Measurements from ENCODE around the gene ORAI3. TPM values are rescaled to one million over a fixed set of nuclear protein-coding genes. Genes with fewer than 3 reads are reported as not detected.
A peak's percentile ranks its signal among the peaks of the same experiment; 100 is the strongest.

ORAI3 gene
- total RNA-seq, 1 donor from 2014 or later = 26.2 TPM

DNA sequence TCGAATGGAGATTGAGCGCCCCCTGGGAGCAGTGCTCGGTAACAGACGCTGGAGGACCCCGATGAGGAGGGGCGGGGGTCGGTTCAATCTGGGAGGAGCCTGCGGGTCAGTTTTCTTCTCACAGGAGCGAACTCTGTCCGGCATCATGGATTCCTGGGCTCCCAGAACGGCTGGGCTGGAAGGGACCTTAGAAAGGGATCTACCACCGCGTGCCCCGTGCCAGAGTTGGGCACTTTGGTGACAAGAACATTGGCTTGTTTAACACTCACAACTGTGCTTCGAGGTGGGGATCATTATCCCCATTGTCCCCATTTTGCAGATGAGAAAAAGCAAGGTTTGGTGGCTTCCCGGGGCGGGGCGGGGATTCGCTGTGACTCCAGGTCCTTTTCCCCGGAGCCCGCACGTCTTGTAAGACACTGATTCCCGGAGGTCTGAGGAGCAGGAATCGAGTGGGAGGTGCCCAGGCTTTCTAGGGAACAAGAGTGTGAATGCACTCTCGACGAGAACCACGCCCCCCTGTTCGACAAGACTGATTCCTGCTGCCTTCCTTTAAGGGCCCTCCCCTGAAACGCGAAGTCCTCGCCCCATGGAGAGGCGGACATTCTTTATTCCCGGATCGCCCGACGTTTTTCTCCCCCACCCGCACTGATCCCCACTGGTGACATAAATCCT, 27.0 kb upstream of the ORAI3 start:
- Mint-ChIP-seq H3K4me3 (peak overlapping the region; percentile 100), H3K4me1 (peaks cover 14% of the 10 kb centered on the region), H3K9me3 (no peaks in the 10 kb centered on the region), H3K27me3 (ENCODE audit: low read depth) (no peaks in the 10 kb centered on the region), H3K27ac (peak overlapping the region; percentile 100), H3K36me3 (no peaks in the 10 kb centered on the region)
- peak; percentile 89 to 95 for DNase-seq (ENCODE audit: low spot score in 2 of 2, unreplicated experiment in 2 of 2)
- TF ChIP-seq, protein P1, sequence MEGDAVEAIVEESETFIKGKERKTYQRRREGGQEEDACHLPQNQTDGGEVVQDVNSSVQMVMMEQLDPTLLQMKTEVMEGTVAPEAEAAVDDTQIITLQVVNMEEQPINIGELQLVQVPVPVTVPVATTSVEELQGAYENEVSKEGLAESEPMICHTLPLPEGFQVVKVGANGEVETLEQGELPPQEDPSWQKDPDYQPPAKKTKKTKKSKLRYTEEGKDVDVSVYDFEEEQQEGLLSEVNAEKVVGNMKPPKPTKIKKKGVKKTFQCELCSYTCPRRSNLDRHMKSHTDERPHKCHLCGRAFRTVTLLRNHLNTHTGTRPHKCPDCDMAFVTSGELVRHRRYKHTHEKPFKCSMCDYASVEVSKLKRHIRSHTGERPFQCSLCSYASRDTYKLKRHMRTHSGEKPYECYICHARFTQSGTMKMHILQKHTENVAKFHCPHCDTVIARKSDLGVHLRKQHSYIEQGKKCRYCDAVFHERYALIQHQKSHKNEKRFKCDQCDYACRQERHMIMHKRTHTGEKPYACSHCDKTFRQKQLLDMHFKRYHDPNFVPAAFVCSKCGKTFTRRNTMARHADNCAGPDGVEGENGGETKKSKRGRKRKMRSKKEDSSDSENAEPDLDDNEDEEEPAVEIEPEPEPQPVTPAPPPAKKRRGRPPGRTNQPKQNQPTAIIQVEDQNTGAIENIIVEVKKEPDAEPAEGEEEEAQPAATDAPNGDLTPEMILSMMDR (IDR thresholded peaks at IDR 0.05; ENCODE audit: unreplicated experiment) = peak; percentile 94

DNA sequence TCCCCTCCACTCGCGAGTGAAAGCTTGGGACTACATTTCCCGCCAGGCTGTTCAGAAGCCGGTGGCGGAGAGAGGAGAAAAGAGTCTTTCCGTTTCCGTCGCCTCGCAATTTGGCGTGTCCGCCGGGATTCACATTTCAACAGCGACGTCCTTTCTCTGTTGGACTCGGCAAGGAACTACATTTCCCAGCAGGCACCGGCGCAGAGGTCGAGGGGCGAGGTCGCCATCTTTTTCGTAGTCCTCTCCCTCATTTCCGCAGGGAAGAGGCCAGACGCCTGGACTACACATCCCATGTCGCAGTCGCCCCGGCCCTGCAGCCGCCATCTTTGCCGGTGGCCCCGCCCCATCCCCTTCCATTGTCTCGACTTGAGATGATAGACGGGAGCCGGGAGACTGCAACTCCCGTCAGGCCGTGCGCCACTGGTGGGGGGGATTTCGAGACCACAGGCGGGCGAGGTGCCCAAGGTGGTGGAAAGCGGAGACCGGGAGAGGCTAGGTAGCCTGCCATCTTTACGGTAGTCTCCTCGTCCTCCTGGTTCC, 26.4 kb upstream of the ORAI3 start:
- Mint-ChIP-seq H3K9me3 (no peaks in the 10 kb centered on the region), H3K4me3 (peak overlapping the region; percentile 100), H3K36me3 (no peaks in the 10 kb centered on the region), H3K4me1 (peaks cover 14% of the 10 kb centered on the region), H3K27ac (peak overlapping the region; percentile 100), H3K27me3 (ENCODE audit: low read depth) (no peaks in the 10 kb centered on the region)
- DNase-seq (ENCODE audit: low spot score in 2 of 2, unreplicated experiment in 2 of 2) = peak; percentile 99 to 100
- TF ChIP-seq, protein P1 (IDR thresholded peaks at IDR 0.05; ENCODE audit: unreplicated experiment) = no peak

DNA sequence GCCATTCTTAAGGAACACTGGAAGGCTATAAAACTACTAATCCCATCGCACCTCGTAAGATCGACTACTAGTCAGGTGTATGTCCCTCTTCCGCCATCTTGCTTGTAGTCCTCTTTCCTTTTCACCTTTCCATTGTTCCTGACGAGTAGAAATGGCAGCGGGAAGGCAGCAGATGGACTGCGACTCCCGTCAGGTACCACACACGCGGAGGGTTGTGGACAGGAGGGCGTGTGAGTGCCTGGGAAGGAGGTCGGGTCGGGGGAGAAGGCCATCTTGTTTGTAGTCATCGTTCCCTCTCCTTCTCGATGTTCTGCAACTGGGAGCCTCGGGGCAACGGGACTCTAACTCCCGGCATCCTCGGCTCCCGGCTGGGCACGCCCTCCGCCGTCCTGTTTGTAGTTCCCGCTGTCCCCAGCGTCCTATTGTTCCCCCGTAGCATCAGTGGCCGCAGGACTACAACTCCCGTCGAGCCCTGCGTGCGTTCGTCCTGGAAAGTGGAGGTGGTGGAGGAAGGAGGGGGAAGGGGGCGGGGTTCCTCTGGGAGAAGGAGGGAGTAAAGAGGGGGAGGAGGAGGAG, 25.8 kb upstream of the ORAI3 start:
- TF ChIP-seq, protein P1 (IDR thresholded peaks at IDR 0.05; ENCODE audit: unreplicated experiment) = no peak
- peaks cover 14% of the 10 kb centered on the region for H3K4me1 Mint-ChIP-seq
- H3K36me3 Mint-ChIP-seq = no peaks in the 10 kb centered on the region
- DNase-seq (ENCODE audit: low spot score in 2 of 2, unreplicated experiment in 2 of 2) = peak; percentile 95 to 97
- peak overlapping the region; percentile 100 for H3K27ac Mint-ChIP-seq
- no peaks in the 10 kb centered on the region for H3K9me3 Mint-ChIP-seq
- H3K27me3 Mint-ChIP-seq (ENCODE audit: low read depth) = no peaks in the 10 kb centered on the region
- peak overlapping the region; percentile 100 for H3K4me3 Mint-ChIP-seq

DNA sequence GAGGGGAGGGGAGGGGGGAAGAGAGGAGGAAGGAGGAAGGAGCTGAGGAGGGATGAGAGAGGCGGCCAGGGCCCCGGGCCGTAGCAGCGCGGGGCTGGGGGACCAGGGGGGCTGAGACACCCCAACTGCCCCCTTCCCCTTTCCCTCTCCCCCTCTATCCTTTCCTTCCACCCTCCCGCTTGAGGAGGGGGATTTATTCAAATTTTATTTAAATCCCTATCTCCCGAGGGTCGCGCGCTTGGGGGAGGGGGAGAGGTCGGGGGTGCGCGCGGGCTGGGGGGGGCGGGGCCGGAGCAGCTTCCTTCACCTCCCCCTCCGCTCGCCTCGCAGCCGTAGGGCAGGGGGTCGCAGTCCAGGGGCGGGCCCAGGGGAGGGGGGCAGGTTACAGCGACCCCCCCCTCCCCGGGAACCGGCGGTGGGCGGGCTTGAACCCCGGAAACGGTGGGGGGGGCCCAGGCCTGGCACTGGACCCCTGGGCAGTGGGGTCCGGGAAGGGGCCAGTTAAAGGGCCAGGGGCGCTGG, 25.3 kb upstream of the ORAI3 start, which contains the start of gene FBXL19:
TSS of gene FBXL19 (plus strand) at position 19 of the 522 bp plus-strand sequence. CDS start 2,183 bp downstream, outside the sequence.
- Mint-ChIP-seq H3K27ac (peak within 1 kb of the TSS; percentile 100), H3K9me3 (no peaks in the 10 kb centered on the region), H3K4me3 (peak within 1 kb of the TSS; percentile 100), H3K27me3 (ENCODE audit: low read depth) (no peaks in the 10 kb centered on the region), H3K36me3 (no peaks in the 10 kb centered on the region), H3K4me1 (peaks cover 14% of the 10 kb centered on the region)
- TF ChIP-seq, protein P1 (IDR thresholded peaks at IDR 0.05; ENCODE audit: unreplicated experiment) = no peak
- no peak for DNase-seq (ENCODE audit: low spot score in 2 of 2, unreplicated experiment in 2 of 2)

DNA sequence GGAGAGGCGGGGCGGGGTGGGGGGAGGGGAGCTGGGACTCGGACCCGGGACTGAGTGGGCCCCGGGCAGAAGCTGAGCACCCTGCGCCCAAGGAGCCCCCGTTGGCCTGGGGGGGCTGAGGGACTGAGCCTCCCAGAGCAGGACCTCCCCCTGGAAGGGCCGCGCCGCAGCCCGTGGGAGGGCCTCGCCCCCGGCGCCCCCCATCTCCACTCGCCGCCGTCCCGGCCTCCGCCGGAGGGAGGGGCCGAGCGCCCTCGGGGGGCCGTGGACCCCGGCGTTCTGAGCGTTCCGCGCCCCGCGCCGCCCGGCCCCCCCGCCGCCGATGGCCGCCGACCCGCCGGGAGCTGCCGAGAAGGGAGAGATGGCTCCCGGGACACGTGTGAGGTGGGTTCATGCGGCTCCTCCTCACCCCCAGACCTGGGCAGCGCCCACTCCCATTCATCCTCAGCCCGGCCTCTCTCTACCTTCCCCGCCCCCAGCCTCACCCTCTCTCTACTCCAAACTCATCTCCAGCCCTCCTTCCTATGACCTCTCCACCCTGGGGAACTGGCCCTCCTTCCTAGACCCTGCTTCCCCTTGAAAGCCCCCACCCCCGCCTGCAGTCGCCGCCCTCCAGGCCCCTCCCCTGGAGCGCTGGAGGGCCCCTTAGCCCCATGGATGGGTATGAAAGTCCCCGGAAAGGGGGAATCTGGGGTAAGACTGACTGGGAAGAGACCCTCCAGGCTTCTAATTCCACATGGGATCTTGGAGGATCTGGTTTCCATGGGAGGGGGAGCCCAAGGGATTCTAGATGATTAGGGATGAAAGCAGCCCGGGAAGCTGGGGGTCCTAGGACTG, 24.6 kb upstream of the ORAI3 start:
- peak in 1 of 2 experiments; percentile 51 for DNase-seq (ENCODE audit: low spot score in 2 of 2, unreplicated experiment in 2 of 2)
- H3K4me3 Mint-ChIP-seq = peak overlapping the region; percentile 77
- TF ChIP-seq, protein P1 (IDR thresholded peaks at IDR 0.05; ENCODE audit: unreplicated experiment) = no peak
- peaks cover 2% of the 10 kb centered on the region for H3K36me3 Mint-ChIP-seq
- no peaks in the 10 kb centered on the region for H3K9me3 Mint-ChIP-seq
- peak overlapping the region; percentile 82 for H3K27ac Mint-ChIP-seq
- no peaks in the 10 kb centered on the region for H3K27me3 Mint-ChIP-seq (ENCODE audit: low read depth)
- H3K4me1 Mint-ChIP-seq = peaks cover 14% of the 10 kb centered on the region
